MM.1S (cell line): ENCODE measurements around the gene EDA2R.

Source experiments
- CTCF ChIP-seq: fragments of 300-600 bp; sonication (generic); IDR thresholded peaks from 2 replicates; pipeline ENCODE4 v1.5.1; 2016; ENCODE audit warnings: antibody characterized with exemption, low read length, mixed read lengths
- EZH2 ChIP-seq: fragments of 300-600 bp; sonication (generic); optimal IDR thresholded peaks from 2 replicates; pipeline ENCODE3; 2017; ENCODE audit warnings: low read depth, mild to moderate bottlenecking, antibody characterized with exemption, low read length, mixed read lengths

GRCh38 chrX:66547847-66548369 lies 91.0 kb downstream of the EDA2R start:
- TF ChIP-seq EZH2 (no peak), CTCF (no peak)
